Psoas muscle (tissue), 8 donors: ENCODE results near the gene FRAS1. TPM values are rescaled to one million over a fixed set of nuclear protein-coding genes. Genes with fewer than 3 reads are reported as not detected.

ENCODE experiments used
- ATAC-seq, 4 donors: fragments of 200-7000 bp; cut with Tn5 transposase; one replicate each; pipeline ENCODE4 v1.9.1; 2020; ENCODE audit warnings: moderate library complexity in 3 of 4, mild to moderate bottlenecking in 2 of 4
- DNase-seq, 2 donors: peaks; one replicate each; pipeline ENCODE4 v3.0.0-alpha.2; 2020
- H3K27ac ChIP-seq: fragments of 200-600 bp; one replicate; pipeline ENCODE4 v1.8.0; 2022
- H3K27me3 ChIP-seq, 3 donors: fragments of 200-600 bp in 1 of 3; one replicate each; pipeline versions ENCODE4 v1.6.1 to v1.8.0; 2013 to 2022; ENCODE audit warnings: low read length in 2 of 3, mild to moderate bottlenecking in 2 of 3, moderate library complexity in 1 of 3; ENCODE audit not compliant: insufficient read depth in 3 of 3
- H3K36me3 ChIP-seq, 2 donors: fragments of 200-600 bp in 1 of 2; one replicate each; pipeline versions ENCODE4 v1.6.1 to v1.8.0; 2013 to 2022; ENCODE audit warnings: low read depth in 1 of 2, mild to moderate bottlenecking in 1 of 2, moderate library complexity in 1 of 2; ENCODE audit not compliant: insufficient read depth in 1 of 2
- H3K4me1 ChIP-seq: fragments of 200-600 bp; one replicate; pipeline ENCODE4 v1.8.0; 2022
- H3K4me3 ChIP-seq: fragments of 200-600 bp; one replicate; pipeline ENCODE4 v1.8.0; 2022; ENCODE audit warnings: mild to moderate bottlenecking
- H3K9me3 ChIP-seq: fragments of 200-600 bp; one replicate; pipeline ENCODE4 v1.8.0; 2022
- CTCF ChIP-seq: fragments of 200-600 bp; IDR thresholded peaks from one replicate; pipeline ENCODE4 v1.8.0; 2022; ENCODE audit warnings: antibody characterized with exemption
- WGBS, 3 donors: extraction: QIAGEN DNeasy Blood & Tissue Kit; methylation state at CpG; one replicate each; pipeline versions ENCODE4 v1.1.6 to v1.1.7; 2013; 5-methylcytosine and 5-hydroxymethylcytosine counted together
- intact Hi-C, 2 donors: fragments of 100-400 bp; cut with DNase I; formaldehyde crosslinking; loops; one replicate each; pipeline versions ENCODE4 v1.11.0 to v1.14.2; 2022
- polyA plus RNA-seq, 3 donors: library from polyadenylated mRNA; stranded (reverse); fragments of 200-250 nt; gene quantifications; one replicate each; pipeline ENCODE4 v1.2.3, GENCODE V29; 2013
- total RNA-seq, 4 donors: library from RNA; stranded (reverse); fragmentation: NEBNext Ultra II Directional in 2 of 4; extraction: Animal tissue kit (Norgen Biotek cat#: 25700) in 2 of 4; gene quantifications; one replicate each; pipeline versions ENCODE4 v1.2.1 to v1.2.4, GENCODE V29; 2021 to 2023
- donor health status: healthy with polysubstance abuse.
- donor health status: DM: no; HTN: no; CAD: no; lungs with moderate emphysema.
- donor health status: Bipolar disorder and iron deficiency.
- donor health status: healthy.
- donor health status: DM: yes; HTN: yes; CAD: no.
- donor health status: DM: no; HTN: no; CAD: no.
- donor health status: DM: no; HTN: no; CAD: no.
- donor health status: DM: yes; HTN: yes; CAD: no.

The FRAS1 gene
- total and polyA plus RNA-seq, 7 donors = 0.08 to 3.0 (median 0.42) TPM

DNA sequence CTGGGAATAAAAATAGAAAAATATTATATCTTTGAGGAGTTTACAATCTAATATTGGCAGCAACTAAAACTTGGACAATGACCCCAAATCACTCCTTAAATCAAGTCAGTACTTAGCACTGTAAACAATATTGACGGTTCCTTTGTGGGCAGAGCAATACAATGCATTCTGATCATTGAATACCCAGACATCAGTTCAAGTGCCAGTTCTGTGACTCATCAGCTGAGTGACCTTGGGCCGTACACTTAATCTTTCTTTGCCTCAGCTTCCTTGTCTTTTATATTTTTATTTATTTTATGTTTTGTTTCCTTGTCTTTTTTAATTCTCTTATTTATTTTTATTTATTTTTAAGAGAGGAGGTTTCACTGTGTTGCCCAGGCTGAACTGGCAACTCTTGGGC, 382.2 kb downstream of the FRAS1 start:
- intact Hi-C loops = no loop called here
- 75 to 81% (median 79%) methylated on average over 2 of the region's 2 CpGs for WGBS, 3 donors

DNA sequence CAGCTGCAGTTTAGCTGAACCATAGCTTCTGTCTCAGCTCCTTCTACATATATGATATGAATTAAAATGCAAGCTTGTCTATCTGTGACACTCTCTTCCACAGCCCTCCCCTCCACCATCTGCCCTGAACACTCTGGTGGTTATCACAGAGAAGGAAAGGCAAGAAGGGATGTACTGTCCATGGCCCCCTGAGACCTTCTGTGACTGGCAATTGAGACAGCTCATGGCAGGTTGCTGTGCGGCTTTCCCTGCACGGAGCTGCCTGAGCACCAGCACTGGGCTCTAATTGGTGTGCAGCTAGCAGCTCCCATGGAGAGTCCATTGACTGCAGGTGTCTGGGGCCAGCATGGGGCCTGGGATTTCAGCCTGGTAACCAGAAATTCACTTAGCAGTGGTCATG, 384.6 kb downstream of the FRAS1 start:
- H3K36me3 ChIP-seq = peaks cover 0 to 4% of the 10 kb centered on the region in 2 donors
- H3K27me3 ChIP-seq = no peaks in the 10 kb centered on the region
- DNase-seq (no peak), ATAC-seq (no peak)
- no peak for TF ChIP-seq CTCF
- no peaks in the 10 kb centered on the region for H3K4me1 ChIP-seq
- WGBS, 3 donors = 66 to 80% (median 67%) methylated on average over 2 of the region's 2 CpGs
- H3K9me3 ChIP-seq = no peaks in the 10 kb centered on the region
- intact Hi-C loops = no loop called here
- no peak overlapping the region for H3K27ac ChIP-seq
- H3K4me3 ChIP-seq = no peak overlapping the region

More for the DNA sequence above, 382.2 kb downstream of the FRAS1 start:
- Histone ChIP-seq H3K4me3 (no peak overlapping the region), H3K27ac (no peak overlapping the region), H3K4me1 (no peaks in the 10 kb centered on the region), H3K9me3 (no peaks in the 10 kb centered on the region), H3K27me3 (no peaks in the 10 kb centered on the region), H3K36me3 (peaks cover 0 to 4% of the 10 kb centered on the region in 2 donors)
- DNase-seq (no peak), ATAC-seq (no peak)
- no peak for TF ChIP-seq CTCF

DNA sequence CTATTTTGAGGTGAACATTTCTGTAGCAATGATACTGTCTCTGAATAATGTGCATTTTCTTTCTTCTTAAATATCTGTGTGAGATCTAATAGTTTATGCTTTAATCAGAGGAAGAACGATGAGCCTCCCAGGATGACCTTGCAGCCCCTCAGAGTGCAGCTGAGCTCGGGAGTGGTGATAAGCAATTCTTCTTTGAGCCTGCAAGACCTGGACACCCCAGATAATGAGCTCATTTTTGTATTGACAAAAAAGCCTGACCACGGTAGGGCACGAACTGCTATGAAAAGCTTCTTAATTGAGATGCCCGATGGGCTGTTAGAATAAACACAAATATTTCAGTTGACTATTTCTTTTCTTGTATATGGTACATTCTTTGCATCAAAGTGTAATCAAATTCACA, 389.5 kb downstream of the FRAS1 start:
- Histone ChIP-seq H3K4me3 (no peak overlapping the region), H3K36me3 (no peaks in the 10 kb centered on the region), H3K27me3 (no peaks in the 10 kb centered on the region), H3K4me1 (no peaks in the 10 kb centered on the region), H3K27ac (no peak overlapping the region), H3K9me3 (no peaks in the 10 kb centered on the region)
- DNase-seq = no peak
- 86 to 91% (median 88%) methylated on average over 5 of the region's 5 CpGs for WGBS, 3 donors
- no peak for TF ChIP-seq CTCF
- intact Hi-C loops = no loop called here
- ATAC-seq = no peak

- DNase-seq = no peak
- Histone ChIP-seq H3K36me3 (no peaks in the 10 kb centered on the region), H3K27ac (no peak overlapping the region), H3K9me3 (no peaks in the 10 kb centered on the region), H3K27me3 (no peaks in the 10 kb centered on the region), H3K4me3 (no peak overlapping the region), H3K4me1 (no peaks in the 10 kb centered on the region)
- no peak for TF ChIP-seq CTCF
- intact Hi-C loops = no loop called here
- 61 to 77% (median 69%) methylated on average over 3 of the region's 3 CpGs for WGBS, 3 donors
- no peak for ATAC-seq
Measured at GRCh38 chr4:78451407-78451806, 394.3 kb downstream of the FRAS1 start.

- Histone ChIP-seq H3K27ac (no peak overlapping the region), H3K4me1 (no peaks in the 10 kb centered on the region), H3K27me3 (no peaks in the 10 kb centered on the region), H3K36me3 (peaks cover 3 to 6% of the 10 kb centered on the region in 2 donors), H3K4me3 (no peak overlapping the region), H3K9me3 (no peaks in the 10 kb centered on the region)
- TF ChIP-seq CTCF = no peak
- no peak for DNase-seq
- ATAC-seq = no peak
- intact Hi-C loops = no loop called here
- 90 to 92% (median 91%) methylated on average over 3 of the region's 3 CpGs for WGBS, 3 donors
Measured at GRCh38 chr4:78454016-78454415, 396.9 kb downstream of the FRAS1 start.
